Suppressor macrophage treated with lipopolysaccharide for 1 hour (primary cell): ENCODE data around the gene RTP5.
"Not testable (repeated sequence)": the region's sequence is repeated elsewhere in the genome, so short reads cannot be mapped to it uniquely, and the experiment has no call there.

Experiments used
- DNase-seq, 3 donors: peaks; one replicate each; pipeline ENCODE4 v3.0.0-alpha.2; 2020 to 2022

The RTP5 gene

DNA sequence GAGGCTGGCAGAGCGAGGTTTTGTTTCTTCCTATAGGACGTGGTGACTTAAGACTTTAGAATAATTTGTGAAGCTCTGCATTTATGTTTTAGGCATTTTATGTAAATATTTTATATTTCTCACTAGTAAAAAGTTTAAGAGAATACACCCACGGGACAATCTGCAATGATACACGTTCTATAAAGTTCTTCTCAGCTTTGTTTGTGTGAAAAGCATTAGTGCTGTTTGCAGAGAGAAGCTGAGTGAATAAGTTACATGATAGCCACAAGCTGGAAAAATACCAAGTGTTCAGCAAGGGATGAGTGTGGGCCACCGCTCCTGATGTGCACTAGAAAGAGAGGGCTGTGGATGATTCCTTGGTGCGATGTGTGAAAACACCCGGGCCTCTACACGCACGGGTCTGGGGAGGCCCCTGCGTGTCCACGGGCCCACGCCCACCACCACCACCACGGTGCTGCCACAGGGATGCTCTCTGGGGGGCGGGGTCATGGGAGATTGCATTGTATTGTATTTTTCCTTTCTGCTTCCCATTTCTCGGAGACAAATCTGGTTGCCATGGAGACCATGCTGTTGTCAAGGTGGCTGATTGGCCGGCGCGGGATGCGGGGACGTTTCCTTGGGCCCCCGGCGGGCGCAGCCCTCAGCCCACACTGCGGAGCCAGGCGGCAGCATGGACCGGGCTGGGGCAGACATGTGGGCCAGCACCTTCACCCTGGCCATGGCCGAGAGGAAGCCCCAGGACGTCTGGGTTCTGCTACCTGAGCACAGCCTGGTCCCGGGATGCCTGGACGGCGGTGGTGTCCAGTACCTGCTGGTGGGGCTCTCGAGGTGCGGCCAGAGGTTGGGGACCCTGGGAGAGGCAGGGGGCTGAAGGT is at the start of gene RTP5:
Gene RTP5, plus strand, starts transcription at position 643 of the 875 bp plus-strand sequence. Its CDS starts 28 bp downstream, at position 671.
- peak in 1 of 3 donors; percentile 7 for DNase-seq

GRCh38 chr2:241819947-241820624 is 49.4 kb upstream of the RTP5 start:
- not testable (repeated sequence) for DNase-seq

GRCh38 chr2:241820625-241821384 is 48.7 kb upstream of the RTP5 start:
- no peak for DNase-seq

DNA sequence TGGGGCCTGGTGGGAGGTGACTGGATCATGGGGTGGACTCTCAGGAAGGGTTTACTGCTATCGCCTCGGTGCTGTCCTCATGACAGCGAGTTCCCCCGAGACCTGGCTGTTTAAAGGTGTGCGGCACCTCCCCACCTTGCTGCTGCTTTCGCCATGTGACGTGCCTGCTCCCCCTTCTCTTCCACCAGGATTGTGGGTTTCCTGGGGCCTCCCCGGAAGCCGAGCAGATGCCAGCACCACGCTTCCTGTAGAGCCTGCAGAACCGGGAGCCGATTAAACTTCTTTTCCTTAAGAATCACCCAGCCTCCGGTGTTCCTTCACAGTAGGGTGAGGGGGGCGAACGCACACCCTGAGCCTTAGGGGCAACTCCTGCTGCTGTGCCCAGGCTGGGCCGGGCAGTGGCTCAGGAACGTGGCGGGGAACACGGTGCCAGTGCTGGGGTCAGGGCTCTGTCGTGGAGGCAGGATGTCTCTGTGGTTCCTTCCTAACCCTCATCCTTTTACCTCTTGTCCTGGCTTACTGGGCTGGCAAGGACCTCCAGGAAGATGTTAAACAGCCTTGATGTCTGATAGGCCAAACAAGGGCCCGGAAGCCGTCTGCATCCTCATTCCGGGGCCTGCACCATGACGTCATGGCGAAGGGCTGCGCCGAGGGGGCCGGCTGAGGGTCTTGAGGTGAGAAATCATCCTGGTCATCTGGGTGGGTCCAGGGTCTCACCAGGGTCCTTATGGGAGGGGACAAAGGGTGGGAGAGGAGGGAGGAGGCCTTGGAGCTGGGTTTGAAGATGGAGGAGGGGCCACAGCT is 47.9 kb upstream of the RTP5 start:
- DNase-seq: no peak

- no peak for DNase-seq
Observed at GRCh38 chr2:241822264-241822623, 47.3 kb upstream of the RTP5 start.

DNA sequence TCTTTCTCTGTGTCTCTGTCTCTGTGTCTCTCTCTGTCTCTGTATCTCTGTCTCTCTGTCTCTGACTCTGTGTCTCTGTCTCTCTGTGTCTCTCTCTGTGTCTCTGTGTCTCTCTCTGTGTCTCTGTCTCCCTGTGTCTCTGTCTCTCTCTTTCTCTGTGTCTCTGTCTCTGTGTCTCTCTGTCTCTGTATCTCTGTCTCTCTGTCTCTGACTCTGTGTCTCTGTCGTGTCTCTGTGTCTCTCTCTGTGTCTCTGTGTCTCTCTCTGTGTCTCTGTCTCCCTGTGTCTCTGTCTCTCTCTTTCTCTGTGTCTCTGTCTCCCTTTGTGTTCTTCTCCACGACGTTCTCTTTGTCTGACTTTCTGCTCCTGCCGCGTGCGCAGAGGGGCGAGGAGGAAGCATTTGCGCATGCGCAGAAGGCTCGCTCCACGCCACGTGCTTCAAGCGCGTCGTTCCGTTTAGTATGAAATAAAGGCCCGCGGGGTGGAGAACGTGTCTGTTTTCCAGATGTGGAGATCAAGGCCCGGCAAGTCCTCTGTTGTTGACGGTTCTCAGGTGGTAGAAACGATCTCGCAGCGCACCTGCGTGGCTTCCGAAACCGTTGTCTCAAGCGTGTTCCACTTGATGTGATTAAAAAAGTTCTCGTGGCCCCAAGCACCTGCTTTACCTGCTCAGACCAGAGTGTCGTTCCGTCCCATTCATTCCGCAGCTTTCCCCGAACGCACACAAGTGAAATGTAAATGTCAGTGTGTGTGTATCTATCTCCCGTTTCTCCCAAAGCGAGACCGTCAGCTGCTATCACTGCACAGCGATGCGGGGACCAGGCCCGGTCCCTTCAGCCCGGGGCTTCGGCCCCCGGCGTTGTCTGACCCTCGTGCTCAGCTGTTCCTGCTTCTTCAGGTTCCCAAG is 45.7 kb upstream of the RTP5 start:
- not testable (repeated sequence) for DNase-seq

GRCh38 chr2:241827394-241827793 is 42.1 kb upstream of the RTP5 start:
- no peak for DNase-seq

- DNase-seq: no peak
Observed at GRCh38 chr2:241833101-241833663, 36.3 kb upstream of the RTP5 start.

DNA sequence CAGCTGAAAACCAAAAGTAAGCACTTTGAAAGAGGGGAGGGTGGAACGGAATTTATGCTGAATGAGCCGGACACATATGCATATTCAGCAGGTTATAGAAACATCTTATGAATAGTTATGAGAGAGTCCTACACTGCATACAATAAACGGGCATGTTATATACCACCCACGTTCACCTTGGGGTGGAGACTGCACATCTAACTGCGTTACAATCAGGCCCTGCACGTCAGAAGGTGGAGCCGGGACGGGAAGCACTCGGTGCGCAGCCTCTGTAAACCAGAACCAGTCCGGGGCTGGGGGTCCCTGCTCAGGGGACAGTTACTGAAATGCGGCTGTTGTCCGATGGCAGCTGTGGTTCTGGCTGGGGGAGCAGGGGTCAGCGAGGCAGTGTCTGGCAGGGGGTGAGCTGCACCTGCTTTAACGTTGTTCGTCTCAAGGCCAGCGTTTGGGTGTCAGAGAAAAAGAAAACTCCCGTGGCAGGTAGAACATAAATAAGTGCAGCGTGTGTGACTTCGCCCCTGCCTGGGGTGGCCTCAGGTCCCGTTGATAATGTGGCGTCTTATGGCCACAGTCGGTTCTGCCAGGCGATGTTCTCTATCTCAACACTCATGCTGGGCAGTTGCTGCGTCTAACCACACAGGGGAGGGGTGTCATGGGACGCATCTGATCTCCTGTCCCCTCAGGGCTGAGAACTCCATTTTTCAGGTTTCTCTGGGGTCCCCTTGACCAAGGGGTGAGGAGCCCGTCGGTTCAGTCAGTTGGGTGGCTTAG is 35.6 kb upstream of the RTP5 start:
- not testable (repeated sequence) for DNase-seq

DNA sequence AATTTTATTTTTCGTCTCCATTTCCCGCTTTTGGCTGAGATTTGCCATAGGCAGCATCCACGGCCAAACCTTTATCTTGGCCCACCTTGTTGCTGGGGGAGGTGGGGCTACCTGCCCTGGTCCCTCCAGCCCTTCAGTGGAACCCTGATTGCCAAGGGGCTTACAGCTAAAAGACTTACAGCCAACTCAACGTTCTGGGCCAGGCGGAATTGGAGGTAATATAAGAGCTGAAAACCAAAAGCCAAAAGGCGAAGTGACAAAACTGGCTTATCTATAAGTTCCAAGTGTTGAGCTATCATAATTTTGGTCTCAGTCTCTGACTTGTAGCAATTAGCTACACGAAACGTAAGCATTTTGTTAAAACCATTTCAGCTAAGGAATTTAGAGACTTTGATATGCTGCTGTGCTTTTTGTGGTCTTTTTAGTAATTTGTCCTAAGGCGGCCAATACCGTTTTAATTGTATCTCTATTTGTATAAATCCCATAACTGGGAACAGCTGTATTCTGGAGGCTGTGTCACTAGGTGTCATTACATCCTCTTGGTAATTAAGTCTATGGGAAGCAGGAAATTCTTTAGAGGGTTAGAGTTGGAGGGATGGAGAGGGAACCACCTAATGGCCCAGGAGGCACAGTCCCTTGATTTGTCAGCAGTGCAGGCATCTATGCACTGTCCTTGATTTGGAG is 34.9 kb upstream of the RTP5 start:
- DNase-seq: no peak

DNA sequence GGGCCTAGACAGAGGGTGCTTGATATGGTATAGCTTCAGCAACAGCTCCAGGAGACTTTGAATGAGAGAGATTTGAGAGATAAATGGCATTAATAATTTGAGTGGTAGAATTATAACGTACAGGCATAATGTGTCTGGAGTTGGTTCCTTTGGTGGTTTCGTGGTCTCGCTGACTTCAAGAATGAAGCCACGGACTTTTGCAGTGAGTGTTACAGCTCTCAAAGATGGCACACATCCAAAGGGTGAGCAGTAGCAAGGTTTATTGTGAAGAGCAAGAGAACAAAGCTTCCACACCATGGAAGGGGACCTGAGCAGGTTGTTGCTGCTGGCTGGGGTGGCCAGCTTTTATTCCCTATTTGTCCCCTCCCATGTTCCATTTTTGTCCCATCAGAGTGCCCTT is 33.9 kb upstream of the RTP5 start:
- no peak for DNase-seq

DNA sequence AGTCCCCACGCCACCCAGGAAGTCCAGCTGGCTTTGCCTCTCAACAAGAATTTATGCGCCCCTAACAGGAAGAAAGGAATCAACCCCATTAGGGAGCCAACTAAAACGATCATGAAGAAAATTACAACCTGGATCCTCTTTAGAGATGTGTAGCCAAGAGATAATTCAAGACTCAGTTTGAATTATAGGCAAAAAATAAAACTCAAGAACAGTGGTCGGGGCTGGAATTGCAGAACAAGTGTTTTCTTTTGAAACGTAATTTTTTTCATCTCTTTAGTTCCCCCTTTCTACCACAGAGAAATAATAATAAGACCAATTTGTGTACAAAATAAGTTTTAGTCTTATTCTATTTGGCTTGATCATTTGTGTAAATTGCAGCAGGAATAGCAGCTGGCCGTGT is 33.2 kb upstream of the RTP5 start:
- DNase-seq: peak in 1 of 3 donors; percentile 12

DNA sequence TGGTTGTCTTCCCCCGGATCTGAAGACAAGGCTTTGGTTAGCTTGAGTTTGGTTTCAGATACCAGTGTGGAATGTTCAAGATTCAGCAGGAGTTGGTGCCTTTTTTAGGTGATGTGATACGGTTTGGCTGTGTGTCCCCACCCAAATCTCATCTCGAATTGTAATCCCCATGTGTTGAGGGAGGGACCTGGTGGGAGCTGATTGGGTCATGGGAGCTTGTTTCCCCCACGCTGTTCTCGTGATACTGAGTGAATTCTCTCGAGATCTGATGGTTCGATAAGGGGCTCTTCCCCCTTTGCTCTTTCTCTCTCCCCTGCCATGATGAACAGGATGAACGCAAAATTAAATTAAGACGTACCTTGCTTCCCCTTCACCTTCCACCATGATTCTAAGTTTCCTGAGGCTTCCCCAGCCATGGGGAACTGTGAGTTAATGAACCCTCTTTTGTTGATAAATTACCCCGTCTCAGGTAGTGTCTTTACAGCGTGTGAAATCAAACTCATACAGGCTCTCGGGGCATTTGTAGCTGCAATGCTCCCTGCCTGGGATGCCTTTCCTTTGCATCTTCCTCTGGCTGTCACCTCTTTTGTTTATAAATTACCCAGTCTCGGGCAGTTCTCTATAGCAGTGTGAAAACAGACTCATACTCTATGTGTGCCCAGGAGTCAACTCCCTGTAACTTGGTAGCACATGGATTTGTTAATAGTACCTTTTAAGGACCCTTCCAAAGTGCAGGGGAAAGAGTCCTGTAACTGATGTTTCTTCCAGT is 32.1 kb upstream of the RTP5 start:
- DNase-seq: no peak

GRCh38 chr2:241841181-241842066 is 28.1 kb upstream of the RTP5 start:
- DNase-seq: no peak

GRCh38 chr2:241842067-241842415 is 27.5 kb upstream of the RTP5 start:
- DNase-seq: no peak

- DNase-seq: peak; percentile 83 to 97 (median 93)
Observed at GRCh38 chr2:241842620-241843211, 26.8 kb upstream of the RTP5 start.

DNA sequence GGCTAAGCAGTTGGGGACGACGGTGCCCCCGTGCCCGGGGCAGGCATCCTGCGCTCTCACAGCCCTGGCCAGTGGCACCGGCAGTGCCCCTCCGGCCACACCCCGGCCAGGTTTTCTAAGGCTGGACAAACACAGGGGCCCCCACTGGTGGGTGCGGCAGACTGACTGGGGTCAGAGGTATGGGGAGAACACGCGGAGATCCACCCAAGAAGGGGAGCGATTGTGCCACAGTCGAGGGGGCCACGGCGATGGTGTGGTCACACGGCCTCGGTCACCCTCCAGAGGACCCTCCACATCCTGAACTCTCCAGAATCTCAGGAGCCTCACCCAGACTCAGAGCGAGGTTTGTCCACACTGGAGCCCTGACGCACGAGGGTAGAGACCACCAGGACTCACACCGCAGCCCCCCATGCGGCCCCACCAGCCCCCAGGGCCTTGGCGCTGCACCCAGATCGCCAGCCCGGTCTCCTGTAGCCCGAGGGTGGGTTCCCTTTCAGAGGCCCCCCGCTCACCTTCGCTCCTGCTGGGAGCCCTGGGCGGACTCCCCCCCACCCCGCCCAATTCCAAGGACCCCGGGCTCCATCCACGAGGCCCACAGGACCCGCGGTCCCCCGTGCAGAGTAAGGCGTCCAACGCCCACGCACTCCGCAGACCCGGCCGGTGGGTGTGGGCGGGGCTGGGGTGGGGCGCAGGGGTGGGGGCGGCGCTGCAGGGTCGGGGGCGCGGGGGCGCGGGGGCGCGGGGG is 26.0 kb upstream of the RTP5 start:
- DNase-seq: no peak
